GM12865 (cell line): Measurements from ENCODE around the gene CCNY.
"Not testable (repeated sequence)": the region's sequence is repeated elsewhere in the genome, so short reads cannot be mapped to it uniquely, and the experiment has no call there.

Experiments
- DNase-seq: peaks from one replicate; pipeline ENCODE4 v3.0.0; 2010; ENCODE audit warnings: low read depth
- H3K4me3 ChIP-seq: 2 replicates; pipeline ENCODE4 v1.5.1; 2011; ENCODE audit warnings: mild to moderate bottlenecking, low read depth, low read length, control low read depth
- CTCF ChIP-seq: IDR thresholded peaks from 2 replicates; pipeline ENCODE4 v1.5.1; 2011; ENCODE audit warnings: low read length, control low read depth, low read depth, inconsistent platforms; ENCODE audit not compliant: insufficient read depth; ENCODE audit errors: missing control alignments

CCNY gene

GRCh38 chr10:35413985-35414861 lies 77.9 kb downstream of the CCNY start:
- no peak overlapping the region for H3K4me3 ChIP-seq
- no peak for TF ChIP-seq CTCF
- no peak for DNase-seq

- DNase-seq: no peak
- TF ChIP-seq CTCF: no peak
- no peak overlapping the region for H3K4me3 ChIP-seq
Observed at GRCh38 chr10:35415505-35415904, 79.2 kb downstream of the CCNY start.

GRCh38 chr10:35416619-35417312 lies 80.5 kb downstream of the CCNY start:
- peak; percentile 13 for DNase-seq
- H3K4me3 ChIP-seq: no peak overlapping the region
- no peak for TF ChIP-seq CTCF

- no peak for TF ChIP-seq CTCF
- H3K4me3 ChIP-seq: no peak overlapping the region
- no peak for DNase-seq
Observed at GRCh38 chr10:35417313-35417625, 81.0 kb downstream of the CCNY start.

GRCh38 chr10:35417795-35418194 lies 81.5 kb downstream of the CCNY start:
- no peak for TF ChIP-seq CTCF
- no peak for DNase-seq
- H3K4me3 ChIP-seq: no peak overlapping the region

- not testable (repeated sequence) for H3K4me3 ChIP-seq, DNase-seq
Observed at GRCh38 chr10:35418580-35418979, 82.3 kb downstream of the CCNY start.

- no peak for TF ChIP-seq CTCF
- no peak for DNase-seq
- no peak overlapping the region for H3K4me3 ChIP-seq
Observed at GRCh38 chr10:35420044-35420443, 83.7 kb downstream of the CCNY start.
